Measurements from ENCODE around the gene HDAC7.
A peak's percentile ranks its signal among the peaks of the same experiment; 100 is the strongest.

Gene HDAC7

GRCh38 chr12:47837190-47838171 lies 17.8 kb upstream of the HDAC7 start:
- Histone ChIP-seq H3K9me3 (ENCODE audit: low read length) (no peaks in the 10 kb centered on the region), H3K4me1 (ENCODE audit: insufficient read depth, low read length) (no peaks in the 10 kb centered on the region), H3K9ac (ENCODE audit: low read length) (no peak overlapping the region), H3K27ac (ENCODE audit: low read depth, low read length) (no peak overlapping the region), H3K36me3 (ENCODE audit: insufficient read depth, low read length) (no peaks in the 10 kb centered on the region), H3K4me3 (ENCODE audit: low read depth in 1 of 2, low read length in 2 of 2) (no peak overlapping the region), H3K27me3 (ENCODE audit: control insufficient read depth in 1 of 2, insufficient read depth in 2 of 2, low read length in 2 of 2) (no peaks in the 10 kb centered on the region)

DNA sequence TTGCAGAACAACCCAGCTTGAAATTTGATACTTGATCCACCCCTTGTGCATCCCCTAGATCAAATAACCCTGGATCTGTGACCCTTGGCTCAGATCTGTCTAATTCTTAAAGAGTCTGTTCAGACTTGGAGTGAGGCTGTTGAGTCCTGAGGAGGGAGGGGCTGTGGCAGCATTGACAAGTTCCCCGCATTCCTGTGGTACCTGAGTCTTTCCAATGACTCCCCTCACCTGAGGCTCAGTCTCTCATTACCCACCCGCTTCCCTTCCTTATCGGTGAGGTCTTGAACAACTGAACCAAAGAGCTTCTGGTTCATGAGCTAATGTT lies 16.1 kb upstream of the HDAC7 start:
- no peaks in the 10 kb centered on the region for H3K36me3 ChIP-seq (ENCODE audit: insufficient read depth, low read length)
- no peaks in the 10 kb centered on the region for H3K27me3 ChIP-seq (ENCODE audit: control insufficient read depth in 1 of 2, insufficient read depth in 2 of 2, low read length in 2 of 2)
- no peak overlapping the region for H3K27ac ChIP-seq (ENCODE audit: low read depth, low read length)
- H3K9me3 ChIP-seq (ENCODE audit: low read length) = no peaks in the 10 kb centered on the region
- no peak overlapping the region for H3K4me3 ChIP-seq (ENCODE audit: low read depth in 1 of 2, low read length in 2 of 2)
- no peaks in the 10 kb centered on the region for H3K4me1 ChIP-seq (ENCODE audit: insufficient read depth, low read length)
- H3K9ac ChIP-seq (ENCODE audit: low read length) = no peak overlapping the region

DNA sequence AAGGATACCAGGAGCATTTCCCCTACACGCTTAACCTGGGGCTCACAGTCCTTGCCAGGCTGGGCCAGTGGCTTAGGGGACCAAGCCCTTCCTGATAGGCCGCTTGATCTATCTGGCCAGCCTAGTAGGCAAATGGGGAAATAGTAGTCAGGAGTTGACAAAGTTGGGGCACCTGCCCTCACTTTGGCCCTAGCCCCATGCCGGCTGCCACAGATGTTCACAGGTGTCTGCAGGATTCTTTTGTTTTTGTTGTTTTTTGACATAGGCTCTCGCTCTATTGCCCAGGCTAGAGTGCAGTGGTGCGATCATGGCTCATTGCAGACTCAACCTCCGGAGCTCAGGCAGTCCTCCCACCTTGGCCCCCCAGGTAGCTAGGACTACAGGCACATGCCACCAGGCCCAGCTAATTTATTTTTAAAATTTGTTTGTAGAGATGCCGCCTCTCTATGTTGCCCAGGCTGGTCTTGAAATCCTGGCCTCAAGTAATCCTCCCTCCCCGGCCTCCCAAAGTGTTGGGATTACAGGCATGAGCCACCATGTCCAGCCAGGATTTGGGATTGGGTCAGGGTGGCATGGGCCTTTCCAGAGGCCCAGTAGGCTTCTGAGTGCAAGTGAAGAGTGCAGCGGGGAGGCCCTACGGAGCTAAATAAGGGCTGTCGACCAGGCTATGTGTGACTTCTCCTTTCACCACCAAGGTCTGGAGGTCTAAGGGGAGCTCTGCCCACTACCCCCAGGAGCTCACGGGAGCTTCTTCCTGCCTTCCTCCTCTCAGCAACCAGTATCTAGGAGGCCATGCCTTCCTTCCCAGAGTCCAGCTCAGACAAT lies 15.5 kb upstream of the HDAC7 start:
- H3K27me3 ChIP-seq (ENCODE audit: control insufficient read depth in 1 of 2, insufficient read depth in 2 of 2, low read length in 2 of 2) = no peaks in the 10 kb centered on the region
- no peaks in the 10 kb centered on the region for H3K36me3 ChIP-seq (ENCODE audit: insufficient read depth, low read length)
- no peak overlapping the region for H3K9ac ChIP-seq (ENCODE audit: low read length)
- no peaks in the 10 kb centered on the region for H3K4me1 ChIP-seq (ENCODE audit: insufficient read depth, low read length)
- H3K9me3 ChIP-seq (ENCODE audit: low read length) = no peaks in the 10 kb centered on the region
- H3K4me3 ChIP-seq (ENCODE audit: low read depth in 1 of 2, low read length in 2 of 2) = no peak overlapping the region
- H3K27ac ChIP-seq (ENCODE audit: low read depth, low read length) = no peak overlapping the region

- no peak overlapping the region for H3K27ac ChIP-seq (ENCODE audit: low read depth, low read length)
- H3K9ac ChIP-seq (ENCODE audit: low read length) = no peak overlapping the region
- H3K4me3 ChIP-seq (ENCODE audit: low read depth in 1 of 2, low read length in 2 of 2) = no peak overlapping the region
- no peaks in the 10 kb centered on the region for H3K36me3 ChIP-seq (ENCODE audit: insufficient read depth, low read length)
- H3K9me3 ChIP-seq (ENCODE audit: low read length) = no peaks in the 10 kb centered on the region
- H3K27me3 ChIP-seq (ENCODE audit: control insufficient read depth in 1 of 2, insufficient read depth in 2 of 2, low read length in 2 of 2) = no peaks in the 10 kb centered on the region
- H3K4me1 ChIP-seq (ENCODE audit: insufficient read depth, low read length) = peaks cover 4% of the 10 kb centered on the region
Observed at GRCh38 chr12:47834199-47834903, 14.6 kb upstream of the HDAC7 start.

DNA sequence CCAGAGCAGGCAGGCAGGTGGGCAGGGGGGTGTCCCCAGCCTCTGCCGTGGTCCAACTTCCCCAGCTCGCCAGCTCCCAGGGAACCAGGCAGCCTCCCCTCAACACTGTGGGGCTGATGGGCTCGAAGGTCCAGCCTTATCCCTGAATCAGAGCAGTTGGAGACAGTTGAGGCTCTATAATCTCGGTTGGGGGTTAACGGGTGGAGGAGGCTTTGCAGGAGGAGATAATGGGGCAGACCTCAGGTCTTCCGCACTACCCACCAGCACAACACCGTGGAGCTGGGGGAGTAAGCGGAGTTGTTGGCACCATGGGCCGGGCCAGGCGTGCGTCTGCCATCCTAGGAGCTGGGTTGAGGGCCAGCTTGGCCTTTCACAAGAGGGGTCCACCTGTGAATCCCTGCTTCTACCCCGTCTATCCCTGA lies 13.9 kb upstream of the HDAC7 start:
- H3K27me3 ChIP-seq (ENCODE audit: control insufficient read depth in 1 of 2, insufficient read depth in 2 of 2, low read length in 2 of 2) = no peaks in the 10 kb centered on the region
- H3K9me3 ChIP-seq (ENCODE audit: low read length) = no peaks in the 10 kb centered on the region
- H3K4me1 ChIP-seq (ENCODE audit: insufficient read depth, low read length) = peaks cover 9% of the 10 kb centered on the region
- H3K4me3 ChIP-seq (ENCODE audit: low read depth in 1 of 2, low read length in 2 of 2) = no peak overlapping the region
- H3K9ac ChIP-seq (ENCODE audit: low read length) = no peak overlapping the region
- no peaks in the 10 kb centered on the region for H3K36me3 ChIP-seq (ENCODE audit: insufficient read depth, low read length)
- no peak overlapping the region for H3K27ac ChIP-seq (ENCODE audit: low read depth, low read length)

- H3K27ac ChIP-seq (ENCODE audit: low read depth, low read length) = no peak overlapping the region
- no peak overlapping the region for H3K9ac ChIP-seq (ENCODE audit: low read length)
- H3K9me3 ChIP-seq (ENCODE audit: low read length) = no peaks in the 10 kb centered on the region
- peaks cover 16% of the 10 kb centered on the region for H3K4me1 ChIP-seq (ENCODE audit: insufficient read depth, low read length)
- H3K36me3 ChIP-seq (ENCODE audit: insufficient read depth, low read length) = no peaks in the 10 kb centered on the region
- no peak overlapping the region for H3K4me3 ChIP-seq (ENCODE audit: low read depth in 1 of 2, low read length in 2 of 2)
- H3K27me3 ChIP-seq (ENCODE audit: control insufficient read depth in 1 of 2, insufficient read depth in 2 of 2, low read length in 2 of 2) = no peaks in the 10 kb centered on the region
Observed at GRCh38 chr12:47832263-47832933, 12.7 kb upstream of the HDAC7 start.

- H3K9ac ChIP-seq (ENCODE audit: low read length) = peak overlapping the region; percentile 41
- no peaks in the 10 kb centered on the region for H3K27me3 ChIP-seq (ENCODE audit: control insufficient read depth in 1 of 2, insufficient read depth in 2 of 2, low read length in 2 of 2)
- no peaks in the 10 kb centered on the region for H3K36me3 ChIP-seq (ENCODE audit: insufficient read depth, low read length)
- H3K27ac ChIP-seq (ENCODE audit: low read depth, low read length) = peak overlapping the region; percentile 75
- H3K9me3 ChIP-seq (ENCODE audit: low read length) = no peaks in the 10 kb centered on the region
- H3K4me1 ChIP-seq (ENCODE audit: insufficient read depth, low read length) = peaks cover 36% of the 10 kb centered on the region
- H3K4me3 ChIP-seq (ENCODE audit: low read depth in 1 of 2, low read length in 2 of 2) = peak overlapping the region in 1 of 2 donors; percentile 38
Observed at GRCh38 chr12:47829584-47829983, 9.9 kb upstream of the HDAC7 start.

DNA sequence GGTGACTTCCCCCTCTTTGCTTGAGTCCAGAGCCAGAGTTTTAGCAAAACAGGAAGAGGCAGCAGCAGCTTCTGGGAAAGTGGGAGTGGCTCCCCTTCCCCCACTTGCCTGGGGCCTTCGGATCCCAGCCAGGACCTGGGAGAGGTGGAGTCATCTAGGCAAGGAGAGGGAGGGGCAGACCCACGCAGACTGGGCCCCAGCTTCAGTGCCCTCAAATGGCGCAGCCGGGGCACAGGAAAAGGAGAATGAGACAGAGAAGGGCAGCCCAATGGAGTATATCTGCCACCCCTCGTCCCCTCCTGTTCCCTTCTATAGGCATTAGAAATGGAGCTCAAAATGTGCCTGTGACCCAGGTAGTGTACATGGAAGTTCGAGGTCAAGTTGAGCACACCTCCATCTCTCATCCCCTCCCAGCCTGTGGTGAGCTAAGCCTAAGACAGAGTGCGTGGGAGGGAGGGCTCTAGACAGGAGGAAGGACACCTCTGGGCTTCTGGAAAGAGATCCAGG lies 9.3 kb upstream of the HDAC7 start:
- Histone ChIP-seq H3K36me3 (ENCODE audit: insufficient read depth, low read length) (no peaks in the 10 kb centered on the region), H3K27ac (ENCODE audit: low read depth, low read length) (peak overlapping the region; percentile 75), H3K9ac (ENCODE audit: low read length) (peak overlapping the region; percentile 41), H3K4me1 (ENCODE audit: insufficient read depth, low read length) (peaks cover 41% of the 10 kb centered on the region), H3K4me3 (ENCODE audit: low read depth in 1 of 2, low read length in 2 of 2) (peak overlapping the region in 1 of 2 donors; percentile 38), H3K27me3 (ENCODE audit: control insufficient read depth in 1 of 2, insufficient read depth in 2 of 2, low read length in 2 of 2) (no peaks in the 10 kb centered on the region), H3K9me3 (ENCODE audit: low read length) (no peaks in the 10 kb centered on the region)

- Histone ChIP-seq H3K9me3 (ENCODE audit: low read length) (no peaks in the 10 kb centered on the region), H3K27ac (ENCODE audit: low read depth, low read length) (peak overlapping the region; percentile 8), H3K4me3 (ENCODE audit: low read depth in 1 of 2, low read length in 2 of 2) (no peak overlapping the region), H3K27me3 (ENCODE audit: control insufficient read depth in 1 of 2, insufficient read depth in 2 of 2, low read length in 2 of 2) (no peaks in the 10 kb centered on the region), H3K4me1 (ENCODE audit: insufficient read depth, low read length) (peaks cover 47% of the 10 kb centered on the region), H3K36me3 (ENCODE audit: insufficient read depth, low read length) (no peaks in the 10 kb centered on the region), H3K9ac (ENCODE audit: low read length) (peak overlapping the region; percentile 12)
Observed at GRCh38 chr12:47828008-47828975, 8.6 kb upstream of the HDAC7 start.

GRCh38 chr12:47825173-47825639 lies 5.5 kb upstream of the HDAC7 start:
- H3K27ac ChIP-seq (ENCODE audit: low read depth, low read length) = peak overlapping the region; percentile 76
- H3K27me3 ChIP-seq (ENCODE audit: control insufficient read depth in 1 of 2, insufficient read depth in 2 of 2, low read length in 2 of 2) = no peaks in the 10 kb centered on the region
- H3K9ac ChIP-seq (ENCODE audit: low read length) = peak overlapping the region; percentile 36
- H3K36me3 ChIP-seq (ENCODE audit: insufficient read depth, low read length) = no peaks in the 10 kb centered on the region
- H3K9me3 ChIP-seq (ENCODE audit: low read length) = no peaks in the 10 kb centered on the region
- peak overlapping the region in 1 of 2 donors; percentile 5 for H3K4me3 ChIP-seq (ENCODE audit: low read depth in 1 of 2, low read length in 2 of 2)
- H3K4me1 ChIP-seq (ENCODE audit: insufficient read depth, low read length) = peaks cover 74% of the 10 kb centered on the region
